Panc1 (cell line): ENCODE measurements around the gene SMARCD2. TPM values are rescaled to one million over a fixed set of nuclear protein-coding genes. Genes with fewer than 3 reads are reported as not detected.

Experiments
- ATAC-seq: fragments of 200-7000 bp; cut with Tn5 transposase; 2 replicates; pipeline ENCODE4 v1.9.1; 2020; ENCODE audit warnings: mild to moderate bottlenecking, moderate library complexity
- BruUV-seq: library from RNA; stranded (reverse); fragments of 400-500 nt; replicated peaks from 2 replicates; lab custom pipeline; 2021; lab: Mats Ljungman, UMichigan
- CTCF ChIA-PET: fragments of 300-600 bp; sonication (Branson Sonifier 250); formaldehyde crosslinking; loops from one replicate; lab custom pipeline; 2022; ENCODE audit warnings: antibody characterized with exemption; lab: Charles Lee
- POLR2A ChIA-PET: fragments of 300-600 bp; sonication (Branson Sonifier 250); formaldehyde crosslinking; loops from one replicate; lab custom pipeline; 2022; ENCODE audit warnings: antibody characterized with exemption; lab: Charles Lee
- DNase-seq: peaks from one replicate; pipeline ENCODE4 v3.0.0-alpha.2; 2010; ENCODE audit warnings: low read depth, low spot score
- H3K27ac ChIP-seq: 2 replicates; pipeline ENCODE4 v1.5.1; 2011; ENCODE audit warnings: mild to moderate bottlenecking, low read length, inconsistent platforms
- H3K27me3 ChIP-seq: fragments of 200-500 bp; sonication (Bioruptor generic); 2 replicates; pipeline ENCODE4 v1.6.0; 2014; ENCODE audit warnings: low read length, inconsistent platforms; ENCODE audit not compliant: control insufficient read depth, insufficient read depth
- H3K36me3 ChIP-seq: fragments of 200-500 bp; sonication (Bioruptor generic); 2 replicates; pipeline ENCODE4 v1.5.1; 2014; ENCODE audit warnings: inconsistent platforms, mild to moderate bottlenecking, low read length, moderate library complexity; ENCODE audit not compliant: control insufficient read depth, insufficient read depth
- H3K4me1 ChIP-seq: 2 replicates; pipeline ENCODE4 v1.5.1; 2011; ENCODE audit warnings: inconsistent platforms, mild to moderate bottlenecking, low read length, moderate library complexity; ENCODE audit not compliant: control insufficient read depth, insufficient read depth
- H3K4me3 ChIP-seq, 2 experiments: 2 replicates each; pipeline ENCODE4 v1.5.1; 2011 to 2012; ENCODE audit warnings: low read depth in 2 of 2, low read length in 2 of 2, mild to moderate bottlenecking in 2 of 2, inconsistent platforms in 1 of 2, moderate library complexity in 1 of 2
- H3K9me3 ChIP-seq: fragments of 200-500 bp; sonication (Bioruptor generic); 2 replicates; pipeline ENCODE4 v1.5.1; 2014; ENCODE audit warnings: low read depth, mild to moderate bottlenecking, inconsistent platforms, low read length, moderate library complexity; ENCODE audit not compliant: control insufficient read depth, insufficient read depth
- CTCF ChIP-seq: fragments of 450-650 bp; IDR thresholded peaks from 2 replicates; pipeline ENCODE4 v1.5.1; 2017; ENCODE audit warnings: mild to moderate bottlenecking
- POLR2AphosphoS5 ChIP-seq: IDR thresholded peaks from 2 replicates; pipeline ENCODE4 v1.6.1; 2012; ENCODE audit warnings: mild to moderate bottlenecking, low read depth, low read length, moderate library complexity
- REST ChIP-seq, 2 experiments: IDR thresholded peaks; 2 replicates each; pipeline ENCODE4 v1.6.1; 2011 to 2012; ENCODE audit warnings: low read depth in 2 of 2, control low read depth in 1 of 2, low read length in 1 of 2, mild to moderate bottlenecking in 1 of 2, moderate library complexity in 1 of 2; ENCODE audit not compliant: insufficient read depth in 1 of 2
- SIN3A ChIP-seq: IDR thresholded peaks from 2 replicates; pipeline ENCODE4 v1.6.1; 2012; ENCODE audit warnings: low read depth, mild to moderate bottlenecking, low read length, moderate library complexity, borderline replicate concordance; ENCODE audit not compliant: insufficient read depth
- TCF7L2 ChIP-seq: IDR thresholded peaks from 2 replicates; pipeline ENCODE4 v1.6.1; 2011; ENCODE audit warnings: mild to moderate bottlenecking, low read depth, low read length, inconsistent platforms
- in situ Hi-C: cut with HindIII; loops from 2 replicates; pipeline ENCODE4 v1.10.0; 2016; ENCODE audit warnings: low sequenced_read_pairs, low pct_unique_long_range_greater_than_20kb
- intact Hi-C: fragments of 100-400 bp; cut with micrococcal nuclease; formaldehyde crosslinking; loops from one replicate; pipeline ENCODE4 v1.10.0; 2022; ENCODE audit not compliant: unreplicated experiment
- total RNA-seq: library from RNA; stranded (reverse); gene quantifications from one replicate; pipeline ENCODE4 v1.2.1, GENCODE V29; 2021; ENCODE audit not compliant: unreplicated experiment

The SMARCD2 gene
- total RNA-seq, 1 experiment from 2014 or later: 59.4 TPM

DNA sequence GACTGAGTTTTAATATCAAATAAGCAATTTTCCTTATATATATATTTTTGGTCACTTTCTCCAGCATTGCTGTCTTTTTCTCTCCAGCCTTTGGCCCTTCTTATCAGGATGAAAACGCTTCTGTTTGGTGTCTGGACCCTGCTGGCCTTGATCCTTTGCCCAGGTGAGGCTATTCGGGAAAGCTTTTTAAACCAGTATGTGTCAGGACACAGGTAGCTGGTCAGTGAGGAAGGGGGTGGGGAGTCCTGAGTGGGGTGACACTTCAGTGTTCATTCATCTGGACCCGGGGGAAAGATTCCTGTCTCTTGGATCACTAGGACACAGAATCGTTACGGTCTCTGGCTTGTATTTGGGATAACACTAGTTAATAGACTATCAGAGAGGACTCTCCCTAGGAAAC lies 12.2 kb upstream of the SMARCD2 start:
- H3K27me3 ChIP-seq: no peaks in the 10 kb centered on the region
- TF ChIP-seq POLR2AphosphoS5 (no peak), SIN3A (no peak), CTCF (no peak), TCF7L2 (no peak), REST (IDR thresholded peaks at IDR 0.05; ENCODE audit: insufficient read depth in 1 of 2, low read depth in 2 of 2, low read length in 1 of 2) (no peak)
- in situ Hi-C loops: no loop called here
- BruUV-seq: no TSS peak
- H3K36me3 ChIP-seq: no peaks in the 10 kb centered on the region
- intact Hi-C loops: no loop called here
- ATAC-seq (no peak), DNase-seq (no peak)
- no peak overlapping the region for H3K27ac ChIP-seq
- ChIA-PET POLR2A (no interaction called here), CTCF (no interaction called here)
- no peaks in the 10 kb centered on the region for H3K4me1 ChIP-seq
- H3K4me3 ChIP-seq: no peak overlapping the region
- H3K9me3 ChIP-seq: no peaks in the 10 kb centered on the region

GRCh38 chr17:63853260-63853659 lies 10.8 kb upstream of the SMARCD2 start:
- Histone ChIP-seq H3K4me3 (no peak overlapping the region), H3K4me1 (no peaks in the 10 kb centered on the region), H3K27ac (no peak overlapping the region), H3K27me3 (no peaks in the 10 kb centered on the region), H3K9me3 (no peaks in the 10 kb centered on the region), H3K36me3 (no peaks in the 10 kb centered on the region)
- ChIA-PET POLR2A (no interaction called here), CTCF (no interaction called here)
- no peak for ATAC-seq
- no peak for DNase-seq
- TF ChIP-seq TCF7L2: no peak
- BruUV-seq: no TSS peak
- intact Hi-C loops: no loop called here
- in situ Hi-C loops: no loop called here

- CTCF ChIA-PET: no interaction called here
- Histone ChIP-seq H3K27ac (no peak overlapping the region), H3K36me3 (no peaks in the 10 kb centered on the region), H3K4me1 (no peaks in the 10 kb centered on the region), H3K27me3 (no peaks in the 10 kb centered on the region), H3K4me3 (no peak overlapping the region), H3K9me3 (no peaks in the 10 kb centered on the region)
- POLR2A ChIA-PET: no interaction called here
- in situ Hi-C loops (no loop called here), intact Hi-C loops (no loop called here)
- no peak for ATAC-seq
- TF ChIP-seq TCF7L2 (no peak), REST (IDR thresholded peaks at IDR 0.05; ENCODE audit: insufficient read depth in 1 of 2, low read depth in 2 of 2, low read length in 1 of 2) (no peak), POLR2AphosphoS5 (no peak), CTCF (no peak)
- no peak for DNase-seq
- no TSS peak for BruUV-seq
These were observed 7.9 kb upstream of the SMARCD2 start for GRCh38 chr17:63850401-63850800.
